Endothelial cell of umbilical vein (primary cell): ENCODE measurements around the gene SUGP1. TPM values are rescaled to one million over a fixed set of nuclear protein-coding genes. Genes with fewer than 3 reads are reported as not detected.

Experiments
- BruUV-seq: library from RNA; stranded (reverse); fragments of 400-500 nt; replicated peaks from 2 replicates; lab custom pipeline; 2021; lab: Mats Ljungman, UMichigan
- CTCF ChIA-PET: fragments of 300-600, 350-600 bp; sonication (Branson Sonifier 250); formaldehyde crosslinking; loops from one replicate; lab custom pipeline; 2021; ENCODE audit warnings: antibody characterized with exemption, inconsistent platforms; lab: Charles Lee
- POLR2A ChIA-PET: fragments of 300-600, 350-600 bp; sonication (Branson Sonifier 250); formaldehyde crosslinking; loops from one replicate; lab custom pipeline; 2021; ENCODE audit warnings: antibody characterized with exemption, inconsistent platforms; lab: Charles Lee
- DNase-seq: peaks from one replicate; pipeline ENCODE4 v3.0.0-alpha.2; 2011; ENCODE audit warnings: low read depth, low spot score
- FAIRE-seq: peaks from 2 replicates; lab custom pipeline; 2011; peaks lifted over from hg19 to GRCh38; lab: Jason Lieb, UNC
- H2AFZ ChIP-seq: 2 replicates; pipeline ENCODE4 v1.6.0; 2012; ENCODE audit warnings: low read depth, low read length, control low read depth, inconsistent platforms
- H3K27ac ChIP-seq: 2 replicates; pipeline ENCODE4 v1.5.1; 2011; ENCODE audit warnings: low read depth, mild to moderate bottlenecking, control low read depth, low read length, moderate library complexity; ENCODE audit not compliant: insufficient read depth
- H3K27me3 ChIP-seq, 2 experiments: 2 replicates each; pipeline versions ENCODE4 v1.6.0 to v1.6.1; 2011; ENCODE audit warnings: low read length in 2 of 2, mixed read lengths in 1 of 2; ENCODE audit not compliant: control insufficient read depth in 2 of 2, insufficient read depth in 2 of 2
- H3K36me3 ChIP-seq, 2 experiments: 2 replicates in 1 of 2; 3 replicates in 1 of 2; pipeline ENCODE4 v1.5.1; 2011; ENCODE audit warnings: low read length in 2 of 2, mild to moderate bottlenecking in 1 of 2, moderate library complexity in 1 of 2; ENCODE audit not compliant: control insufficient read depth in 2 of 2, insufficient read depth in 2 of 2; ENCODE audit errors: extremely low read depth in 1 of 2
- H3K4me1 ChIP-seq: 3 replicates; pipeline ENCODE4 v1.5.1; 2011; ENCODE audit warnings: mild to moderate bottlenecking, low read length; ENCODE audit not compliant: control insufficient read depth, insufficient read depth; ENCODE audit errors: extremely low read depth
- H3K4me2 ChIP-seq: 2 replicates; pipeline ENCODE4 v1.6.1; 2011; ENCODE audit warnings: low read length, control low read depth, mixed read lengths; ENCODE audit not compliant: insufficient read depth
- H3K4me3 ChIP-seq, 3 experiments: fragments of 200-600 bp in 1 of 3; sonication (generic), shearing (Covaris generic) in 1 of 3; replicated peaks in 1 of 3; 2 replicates each; pipeline ENCODE4 v1.5.1; 2011 to 2016; ENCODE audit warnings: control low read depth in 3 of 3, low read length in 3 of 3, mild to moderate bottlenecking in 2 of 3, inconsistent platforms in 1 of 3, low read depth in 1 of 3, moderate library complexity in 1 of 3; ENCODE audit not compliant: insufficient read depth in 1 of 3
- H3K79me2 ChIP-seq: 2 replicates; pipeline ENCODE4 v1.6.0; 2012; ENCODE audit warnings: low read length, inconsistent platforms; ENCODE audit not compliant: control insufficient read depth, insufficient read depth
- H3K9ac ChIP-seq: replicated peaks from 2 replicates; pipeline ENCODE3; 2011; ENCODE audit warnings: low read length, control low read depth; ENCODE audit not compliant: insufficient read depth; ENCODE audit errors: extremely low read depth
- H3K9me1 ChIP-seq: replicated peaks from 3 replicates; pipeline ENCODE4 v1.6.0; 2011; ENCODE audit warnings: mild to moderate bottlenecking, low read length; ENCODE audit not compliant: control insufficient read depth, insufficient read depth; ENCODE audit errors: extremely low read depth
- H3K9me3 ChIP-seq: replicated peaks from 2 replicates; pipeline ENCODE4 v1.5.1; 2012; ENCODE audit warnings: low read length, inconsistent platforms; ENCODE audit not compliant: control insufficient read depth, insufficient read depth
- H4K20me1 ChIP-seq: replicated peaks from 2 replicates; pipeline ENCODE3; 2011; ENCODE audit warnings: mild to moderate bottlenecking, low read length; ENCODE audit not compliant: control insufficient read depth, insufficient read depth; ENCODE audit errors: extremely low read depth
- EZH2 ChIP-seq: IDR thresholded peaks from 2 replicates; pipeline ENCODE4 v1.6.1; 2012; ENCODE audit warnings: borderline replicate concordance, low read depth, mild to moderate bottlenecking, moderate library complexity, low read length, inconsistent platforms; ENCODE audit not compliant: severe bottlenecking
- FOS ChIP-seq: IDR thresholded peaks from 2 replicates; pipeline ENCODE4 v1.6.1; 2011; ENCODE audit warnings: mild to moderate bottlenecking, low read length, moderate library complexity, borderline replicate concordance; ENCODE audit not compliant: insufficient read depth
- GATA2 ChIP-seq: IDR thresholded peaks from 2 replicates; pipeline ENCODE4 v1.7.0; 2011; ENCODE audit warnings: low read depth, mild to moderate bottlenecking, moderate library complexity, mixed read lengths, low read length; ENCODE audit not compliant: insufficient read length, insufficient read depth
- JUN ChIP-seq: IDR thresholded peaks from 2 replicates; pipeline ENCODE4 v1.6.1; 2011; ENCODE audit warnings: borderline replicate concordance, low read depth; ENCODE audit not compliant: insufficient read length, insufficient read depth
- MYC ChIP-seq: IDR thresholded peaks from one replicate; pipeline ENCODE4 v1.6.1; 2011; ENCODE audit warnings: mild to moderate bottlenecking, low read depth, low read length
- POLR2A ChIP-seq: IDR thresholded peaks from 2 replicates; pipeline ENCODE4 v1.6.1; 2012; ENCODE audit warnings: low read depth, mild to moderate bottlenecking, control low read depth, low read length
- POLR2AphosphoS5 ChIP-seq: IDR thresholded peaks from 2 replicates; pipeline ENCODE4 v1.6.1; 2012; ENCODE audit warnings: low read depth, mild to moderate bottlenecking, control low read depth, low read length, moderate library complexity; ENCODE audit not compliant: insufficient read depth
- dilution Hi-C: fragments of 300-500 bp; cut with MboI; formaldehyde crosslinking; loops from one replicate; pipeline ENCODE4 v1.15.0; 2019; ENCODE audit warnings: low sequenced_read_pairs; ENCODE audit not compliant: extremely low pct_ligation_motif_present
- intact Hi-C: fragments of 100-400 bp; cut with micrococcal nuclease; formaldehyde crosslinking; loops from one replicate; pipeline ENCODE4 v1.10.0; 2022
- polyA plus RNA-seq, 4 experiments: library from polyadenylated mRNA; depleted of rRNA in 3 of 4; stranded (reverse) in 3 of 4; unstranded in 1 of 4; fragments of >200 nt; gene quantifications; 2 replicates each; pipeline versions ENCODE4 v1.2.1 to v1.2.3, GENCODE V29; 2011 to 2012; ENCODE audit warnings: missing spikeins in 1 of 4
- total RNA-seq: library from RNA; stranded (reverse); gene quantifications from 2 replicates; pipeline ENCODE4 v1.2.3, GENCODE V29; 2021
- TF ChIP-seq, protein P1 (sequence below): IDR thresholded peaks from 2 replicates; pipeline ENCODE4 v1.6.1; 2011; ENCODE audit not compliant: insufficient read depth, insufficient read length
- TF ChIP-seq, protein P2 (sequence below), 2 donors: IDR thresholded peaks; 1 replicate in 1 of 2; 2 replicates in 1 of 2; pipeline ENCODE4 v1.5.1; 2011; ENCODE audit warnings: low read length in 2 of 2, mild to moderate bottlenecking in 2 of 2, moderate library complexity in 2 of 2, control low read depth in 1 of 2, inconsistent platforms in 1 of 2, low read depth in 1 of 2; ENCODE audit not compliant: insufficient read depth in 1 of 2; ENCODE audit errors: extremely low read depth in 1 of 2

SUGP1 gene
- total and polyA plus RNA-seq, 2 donors (not counting 3 experiments of a cell fraction or from before 2014, with no cell fraction given): 41.0 to 64.7 TPM

DNA sequence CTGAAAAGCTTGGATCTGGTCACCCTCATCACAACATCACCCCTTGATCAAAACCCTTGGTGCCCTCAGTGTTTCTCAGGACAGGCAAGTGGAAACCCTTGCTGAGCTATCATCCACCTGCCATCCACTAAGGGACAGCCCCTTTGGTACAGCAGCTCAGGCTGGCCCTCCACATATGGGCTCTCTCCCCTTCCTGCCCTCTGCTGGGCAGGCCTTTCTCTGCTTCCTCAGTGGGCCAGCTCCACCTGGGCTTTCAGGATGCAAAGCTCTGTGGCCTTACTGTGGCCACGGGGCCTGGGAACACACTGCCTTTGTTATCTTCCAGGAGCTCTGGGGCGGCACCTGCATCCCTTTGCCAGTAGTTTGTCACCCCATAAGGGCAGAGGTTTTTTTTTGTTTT lies 4.9 kb downstream of the SUGP1 start:
- Histone ChIP-seq H3K27ac (no peak overlapping the region), H3K9me1 (no peaks in the 10 kb centered on the region), H3K27me3 (no peaks in the 10 kb centered on the region), H3K79me2 (peaks cover 17% of the 10 kb centered on the region), H2AFZ (no peak overlapping the region), H4K20me1 (no peaks in the 10 kb centered on the region), H3K4me2 (no peak overlapping the region), H3K36me3 (peaks cover 2 to 16% of the 10 kb centered on the region in 2 experiments), H3K9ac (no peak overlapping the region), H3K9me3 (no peaks in the 10 kb centered on the region), H3K4me3 (no peak overlapping the region), H3K4me1 (peaks cover 9% of the 10 kb centered on the region)
- POLR2A ChIA-PET: no interaction called here
- FAIRE-seq: no peak
- DNase-seq: no peak
- TF ChIP-seq POLR2A (no peak), MYC (no peak), GATA2 (no peak), JUN (no peak), FOS (no peak), EZH2 (no peak), POLR2AphosphoS5 (no peak)
- TF ChIP-seq, protein P1, sequence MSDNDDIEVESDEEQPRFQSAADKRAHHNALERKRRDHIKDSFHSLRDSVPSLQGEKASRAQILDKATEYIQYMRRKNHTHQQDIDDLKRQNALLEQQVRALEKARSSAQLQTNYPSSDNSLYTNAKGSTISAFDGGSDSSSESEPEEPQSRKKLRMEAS: no peak
- TF ChIP-seq, protein P2, sequence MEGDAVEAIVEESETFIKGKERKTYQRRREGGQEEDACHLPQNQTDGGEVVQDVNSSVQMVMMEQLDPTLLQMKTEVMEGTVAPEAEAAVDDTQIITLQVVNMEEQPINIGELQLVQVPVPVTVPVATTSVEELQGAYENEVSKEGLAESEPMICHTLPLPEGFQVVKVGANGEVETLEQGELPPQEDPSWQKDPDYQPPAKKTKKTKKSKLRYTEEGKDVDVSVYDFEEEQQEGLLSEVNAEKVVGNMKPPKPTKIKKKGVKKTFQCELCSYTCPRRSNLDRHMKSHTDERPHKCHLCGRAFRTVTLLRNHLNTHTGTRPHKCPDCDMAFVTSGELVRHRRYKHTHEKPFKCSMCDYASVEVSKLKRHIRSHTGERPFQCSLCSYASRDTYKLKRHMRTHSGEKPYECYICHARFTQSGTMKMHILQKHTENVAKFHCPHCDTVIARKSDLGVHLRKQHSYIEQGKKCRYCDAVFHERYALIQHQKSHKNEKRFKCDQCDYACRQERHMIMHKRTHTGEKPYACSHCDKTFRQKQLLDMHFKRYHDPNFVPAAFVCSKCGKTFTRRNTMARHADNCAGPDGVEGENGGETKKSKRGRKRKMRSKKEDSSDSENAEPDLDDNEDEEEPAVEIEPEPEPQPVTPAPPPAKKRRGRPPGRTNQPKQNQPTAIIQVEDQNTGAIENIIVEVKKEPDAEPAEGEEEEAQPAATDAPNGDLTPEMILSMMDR (IDR thresholded peaks at IDR 0.05; ENCODE audit: extremely low read depth in 1 of 2, insufficient read depth in 1 of 2, low read depth in 1 of 2, low read length in 2 of 2): no peak
- dilution Hi-C loops: no loop called here
- intact Hi-C loops: no loop called here
- no TSS peak for BruUV-seq
- CTCF ChIA-PET: interaction anchor here (1.0 to 1.2 kb wide), 3 partner anchors 9 to 169 kb away, joined by 3 to 6 read pairs (median 4); no protein-coding TSS in a partner anchor
